ENCODE results near the gene MLLT6. TPM values are rescaled to one million over a fixed set of nuclear protein-coding genes. Genes with fewer than 3 reads are reported as not detected.

MLLT6 gene
- total and polyA plus RNA-seq, 2 of the 13 experiments (the other 11 are each of a cell fraction or from before 2014, with no cell fraction given) = 50.7 to 69.5 TPM

DNA sequence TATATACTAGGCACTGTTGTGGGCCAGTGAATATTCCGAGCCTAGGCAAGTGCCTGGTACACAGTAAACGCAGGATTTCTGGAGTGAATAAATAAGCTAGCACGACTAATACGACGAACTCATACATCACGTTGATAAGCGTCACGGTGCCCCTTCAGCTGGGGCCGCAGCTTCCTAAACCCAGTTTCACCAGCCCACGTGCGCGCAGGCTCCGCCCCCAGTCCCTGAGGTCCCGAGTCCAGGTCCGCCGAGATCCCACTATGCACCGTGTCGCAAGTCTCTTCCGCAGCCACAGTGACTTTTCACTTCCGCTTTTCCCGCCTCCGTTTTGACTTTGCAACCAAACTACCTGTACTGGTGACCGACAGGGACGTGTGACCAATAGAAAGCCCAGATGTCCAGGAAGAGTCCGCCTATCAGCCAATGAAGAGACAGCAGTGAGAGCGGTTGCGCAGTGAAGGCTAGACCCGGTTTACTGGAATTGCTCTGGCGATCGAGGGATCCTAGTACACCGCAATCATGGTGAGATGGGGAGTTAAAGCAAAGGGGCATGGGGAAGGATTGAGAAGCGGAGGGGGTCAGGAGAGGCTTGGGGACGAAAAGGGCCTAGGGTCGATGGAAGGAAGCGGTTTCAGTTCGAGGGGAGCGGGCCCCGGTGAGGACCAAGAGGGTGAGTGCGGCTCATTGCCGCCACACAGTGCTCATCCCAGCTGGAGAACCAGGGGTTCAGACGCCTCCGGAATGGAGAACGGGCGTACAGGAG lies 47.4 kb downstream of the MLLT6 start, which contains the start of gene PSMB3 (continued):
- TF ChIP-seq RERE (CRISPR knock-in tag; IDR thresholded peaks at IDR 0.05; ENCODE audit: low read depth) (peak; percentile 55; the same call in 1 of the 2 replicates), ZNF253 (CRISPR knock-in tag; IDR thresholded peaks at IDR 0.05; ENCODE audit: borderline replicate concordance) (0 out of 2 replicates have a peak, but pooled peaks have one; percentile 68), TP53 (CRISPR knock-in tag; conservative IDR thresholded peaks at IDR 0.05) (no peak), ZMYM4 (CRISPR knock-in tag; IDR thresholded peaks at IDR 0.05) (no peak; the same call in none of the 2 replicates), RAD21 (CRISPR knock-in tag; IDR thresholded peaks at IDR 0.05) (peak; percentile 51), PHF21A (CRISPR knock-in tag; IDR thresholded peaks at IDR 0.05) (peak; percentile 93), ZNF530 (CRISPR knock-in tag; IDR thresholded peaks at IDR 0.05; ENCODE audit: low read depth) (no peak), ZBTB7B (CRISPR knock-in tag; IDR thresholded peaks at IDR 0.05) (no peak; the same call in none of the 2 replicates), REL (CRISPR knock-in tag; conservative IDR thresholded peaks at IDR 0.05) (no peak), ZNF446 (CRISPR knock-in tag; IDR thresholded peaks at IDR 0.05) (no peak; the same call in 1 of the 2 replicates), DPF2 (CRISPR knock-in tag; IDR thresholded peaks at IDR 0.05; ENCODE audit: borderline replicate concordance, low read depth) (no peak; the same call in 1 of the 2 replicates), RCOR2 (CRISPR knock-in tag; IDR thresholded peaks at IDR 0.05) (no peak), NFKB2 (CRISPR knock-in tag; IDR thresholded peaks at IDR 0.05; ENCODE audit: borderline replicate concordance) (peak; percentile 57; the same call in 1 of the 2 replicates), PCBP1 (IDR thresholded peaks at IDR 0.05; ENCODE audit: borderline replicate concordance, low read depth, low read length) (peak; percentile 81; the same call in 1 of the 2 replicates), KDM5A (IDR thresholded peaks at IDR 0.05; ENCODE audit: borderline replicate concordance, low read length) (peak; percentile 87)
- TF ChIP-seq, protein P1, sequence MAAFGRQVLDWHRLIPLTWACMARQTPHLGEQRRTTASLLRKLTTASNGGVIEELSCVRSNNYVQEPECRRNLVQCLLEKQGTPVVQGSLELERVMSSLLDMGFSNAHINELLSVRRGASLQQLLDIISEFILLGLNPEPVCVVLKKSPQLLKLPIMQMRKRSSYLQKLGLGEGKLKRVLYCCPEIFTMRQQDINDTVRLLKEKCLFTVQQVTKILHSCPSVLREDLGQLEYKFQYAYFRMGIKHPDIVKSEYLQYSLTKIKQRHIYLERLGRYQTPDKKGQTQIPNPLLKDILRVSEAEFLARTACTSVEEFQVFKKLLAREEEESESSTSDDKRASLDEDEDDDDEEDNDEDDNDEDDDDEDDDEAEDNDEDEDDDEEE (CRISPR knock-in tag; IDR thresholded peaks at IDR 0.05) = no peak
- TF ChIP-seq, protein P2, sequence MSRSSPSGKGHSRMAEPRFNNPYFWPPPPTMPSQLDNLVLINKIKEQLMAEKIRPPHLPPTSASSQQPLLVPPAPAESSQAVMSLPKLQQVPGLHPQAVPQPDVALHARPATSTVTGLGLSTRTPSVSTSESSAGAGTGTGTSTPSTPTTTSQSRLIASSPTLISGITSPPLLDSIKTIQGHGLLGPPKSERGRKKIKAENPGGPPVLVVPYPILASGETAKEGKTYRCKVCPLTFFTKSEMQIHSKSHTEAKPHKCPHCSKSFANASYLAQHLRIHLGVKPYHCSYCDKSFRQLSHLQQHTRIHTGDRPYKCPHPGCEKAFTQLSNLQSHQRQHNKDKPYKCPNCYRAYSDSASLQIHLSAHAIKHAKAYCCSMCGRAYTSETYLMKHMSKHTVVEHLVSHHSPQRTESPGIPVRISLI (CRISPR knock-in tag; IDR thresholded peaks at IDR 0.05; ENCODE audit: borderline replicate concordance) = peak; percentile 67; the same call in 1 of the 2 replicates
- TF ChIP-seq, protein P3, sequence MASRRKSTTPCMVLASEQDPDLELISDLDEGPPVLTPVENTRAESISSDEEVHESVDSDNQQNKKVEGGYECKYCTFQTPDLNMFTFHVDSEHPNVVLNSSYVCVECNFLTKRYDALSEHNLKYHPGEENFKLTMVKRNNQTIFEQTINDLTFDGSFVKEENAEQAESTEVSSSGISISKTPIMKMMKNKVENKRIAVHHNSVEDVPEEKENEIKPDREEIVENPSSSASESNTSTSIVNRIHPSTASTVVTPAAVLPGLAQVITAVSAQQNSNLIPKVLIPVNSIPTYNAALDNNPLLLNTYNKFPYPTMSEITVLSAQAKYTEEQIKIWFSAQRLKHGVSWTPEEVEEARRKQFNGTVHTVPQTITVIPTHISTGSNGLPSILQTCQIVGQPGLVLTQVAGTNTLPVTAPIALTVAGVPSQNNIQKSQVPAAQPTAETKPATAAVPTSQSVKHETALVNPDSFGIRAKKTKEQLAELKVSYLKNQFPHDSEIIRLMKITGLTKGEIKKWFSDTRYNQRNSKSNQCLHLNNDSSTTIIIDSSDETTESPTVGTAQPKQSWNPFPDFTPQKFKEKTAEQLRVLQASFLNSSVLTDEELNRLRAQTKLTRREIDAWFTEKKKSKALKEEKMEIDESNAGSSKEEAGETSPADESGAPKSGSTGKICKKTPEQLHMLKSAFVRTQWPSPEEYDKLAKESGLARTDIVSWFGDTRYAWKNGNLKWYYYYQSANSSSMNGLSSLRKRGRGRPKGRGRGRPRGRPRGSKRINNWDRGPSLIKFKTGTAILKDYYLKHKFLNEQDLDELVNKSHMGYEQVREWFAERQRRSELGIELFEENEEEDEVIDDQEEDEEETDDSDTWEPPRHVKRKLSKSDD (CRISPR knock-in tag; IDR thresholded peaks at IDR 0.05; ENCODE audit: low read depth) = peak; percentile 57; the same call in 1 of the 2 replicates

Data from HepG2 (cell line).